ENCODE measurements around the gene SMCO2.

DNA sequence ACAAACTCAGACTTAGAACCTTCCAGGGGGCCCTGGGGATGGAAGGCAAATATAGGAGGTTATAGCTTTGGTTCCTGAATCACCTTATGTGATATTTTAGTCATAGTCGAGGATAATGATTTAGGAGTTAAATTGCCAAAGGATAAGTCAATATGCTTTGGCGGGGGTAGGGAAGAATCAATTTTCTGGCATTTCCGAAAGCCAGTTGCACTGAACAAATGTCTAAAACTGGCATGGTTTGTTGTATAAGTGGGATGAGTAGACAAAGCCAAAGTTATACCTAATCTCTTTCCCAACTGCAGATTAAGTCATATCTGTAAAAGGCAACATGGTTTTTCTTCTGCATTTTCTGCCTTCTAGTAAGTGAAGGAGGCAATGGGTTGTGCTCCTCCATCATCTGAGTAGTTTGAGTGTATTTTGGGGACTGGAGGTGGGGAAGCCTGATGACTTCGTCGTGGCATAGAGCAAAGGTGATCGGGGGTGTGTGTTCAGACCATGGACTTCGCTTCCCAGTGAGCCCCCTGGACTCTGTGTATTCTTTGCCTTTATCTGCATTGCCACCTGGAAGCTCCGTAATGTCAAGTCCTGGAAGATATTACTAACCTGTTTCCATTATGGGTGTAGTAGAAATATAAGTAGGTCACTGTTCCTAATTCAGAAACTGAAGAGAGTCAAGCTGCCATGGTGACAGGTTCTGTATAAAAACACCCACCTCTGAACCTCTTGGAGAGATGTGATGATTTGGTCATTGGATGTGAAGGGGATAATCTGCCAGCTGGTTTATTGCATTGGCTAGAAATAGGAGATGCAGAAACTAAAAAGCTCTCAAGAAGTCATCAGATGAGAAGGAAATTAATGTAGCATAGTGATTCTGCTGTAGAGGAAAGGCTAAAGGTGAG, 102.0 kb downstream of the SMCO2 start:
- TF ChIP-seq, protein P1, sequence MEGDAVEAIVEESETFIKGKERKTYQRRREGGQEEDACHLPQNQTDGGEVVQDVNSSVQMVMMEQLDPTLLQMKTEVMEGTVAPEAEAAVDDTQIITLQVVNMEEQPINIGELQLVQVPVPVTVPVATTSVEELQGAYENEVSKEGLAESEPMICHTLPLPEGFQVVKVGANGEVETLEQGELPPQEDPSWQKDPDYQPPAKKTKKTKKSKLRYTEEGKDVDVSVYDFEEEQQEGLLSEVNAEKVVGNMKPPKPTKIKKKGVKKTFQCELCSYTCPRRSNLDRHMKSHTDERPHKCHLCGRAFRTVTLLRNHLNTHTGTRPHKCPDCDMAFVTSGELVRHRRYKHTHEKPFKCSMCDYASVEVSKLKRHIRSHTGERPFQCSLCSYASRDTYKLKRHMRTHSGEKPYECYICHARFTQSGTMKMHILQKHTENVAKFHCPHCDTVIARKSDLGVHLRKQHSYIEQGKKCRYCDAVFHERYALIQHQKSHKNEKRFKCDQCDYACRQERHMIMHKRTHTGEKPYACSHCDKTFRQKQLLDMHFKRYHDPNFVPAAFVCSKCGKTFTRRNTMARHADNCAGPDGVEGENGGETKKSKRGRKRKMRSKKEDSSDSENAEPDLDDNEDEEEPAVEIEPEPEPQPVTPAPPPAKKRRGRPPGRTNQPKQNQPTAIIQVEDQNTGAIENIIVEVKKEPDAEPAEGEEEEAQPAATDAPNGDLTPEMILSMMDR (IDR thresholded peaks at IDR 0.05; ENCODE audit: low read depth, low read length, poor library complexity, severe bottlenecking), result no peak
- TF ChIP-seq EZH2phosphoT487 (IDR thresholded peaks at IDR 0.05; ENCODE audit: borderline replicate concordance, low read length), result no peak
